Activated CD8-positive, alpha-beta memory T cell treated with anti-CD3 and anti-CD28 coated beads for 24 hours (primary cell): ENCODE data around the gene RAB11FIP5.
"Not testable (repeated sequence)": the region's sequence is repeated elsewhere in the genome, so short reads cannot be mapped to it uniquely, and the experiment has no call there.

Source experiments
- DNase-seq: peaks from one replicate; pipeline ENCODE4 v3.0.0-alpha.2; 2020

Gene RAB11FIP5

DNA sequence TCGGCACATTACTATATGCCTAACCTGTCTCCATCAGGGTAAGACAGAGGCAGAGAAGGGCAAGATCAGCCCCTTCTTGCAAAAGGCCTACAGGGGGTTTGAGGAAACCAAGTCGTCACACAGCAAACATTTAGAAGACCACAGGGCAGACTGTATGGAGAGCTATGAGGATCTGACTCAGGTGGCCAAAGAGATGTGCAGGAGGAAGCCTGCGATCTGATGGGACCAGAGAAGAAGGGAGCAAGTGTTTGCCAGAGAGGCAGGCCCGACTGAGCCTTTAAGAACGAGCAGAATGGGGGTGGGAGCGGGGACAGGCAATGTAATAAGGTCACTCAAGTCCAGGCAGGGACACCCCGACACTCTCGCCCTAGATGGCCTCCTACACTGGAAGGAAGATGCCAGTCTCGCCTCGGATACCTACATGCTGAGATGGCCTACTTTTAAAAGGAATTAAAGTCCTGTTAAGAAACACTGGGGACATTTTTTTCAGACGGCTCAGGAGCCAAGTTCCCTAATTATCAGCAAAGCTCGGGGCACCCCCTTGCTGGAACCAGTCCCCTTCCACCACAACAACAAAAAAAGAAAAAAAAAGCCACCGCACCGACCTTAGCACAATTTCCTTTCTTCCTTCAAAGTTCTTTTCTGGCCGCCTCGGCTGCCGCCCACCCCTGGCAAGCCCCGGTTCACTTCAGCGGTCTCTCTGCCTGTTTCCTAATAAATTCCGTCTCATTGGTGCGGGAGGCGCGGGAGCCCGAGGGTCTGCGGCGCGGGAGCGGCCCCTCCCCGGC, 42.7 kb downstream of the RAB11FIP5 start:
- no peak for DNase-seq

DNA sequence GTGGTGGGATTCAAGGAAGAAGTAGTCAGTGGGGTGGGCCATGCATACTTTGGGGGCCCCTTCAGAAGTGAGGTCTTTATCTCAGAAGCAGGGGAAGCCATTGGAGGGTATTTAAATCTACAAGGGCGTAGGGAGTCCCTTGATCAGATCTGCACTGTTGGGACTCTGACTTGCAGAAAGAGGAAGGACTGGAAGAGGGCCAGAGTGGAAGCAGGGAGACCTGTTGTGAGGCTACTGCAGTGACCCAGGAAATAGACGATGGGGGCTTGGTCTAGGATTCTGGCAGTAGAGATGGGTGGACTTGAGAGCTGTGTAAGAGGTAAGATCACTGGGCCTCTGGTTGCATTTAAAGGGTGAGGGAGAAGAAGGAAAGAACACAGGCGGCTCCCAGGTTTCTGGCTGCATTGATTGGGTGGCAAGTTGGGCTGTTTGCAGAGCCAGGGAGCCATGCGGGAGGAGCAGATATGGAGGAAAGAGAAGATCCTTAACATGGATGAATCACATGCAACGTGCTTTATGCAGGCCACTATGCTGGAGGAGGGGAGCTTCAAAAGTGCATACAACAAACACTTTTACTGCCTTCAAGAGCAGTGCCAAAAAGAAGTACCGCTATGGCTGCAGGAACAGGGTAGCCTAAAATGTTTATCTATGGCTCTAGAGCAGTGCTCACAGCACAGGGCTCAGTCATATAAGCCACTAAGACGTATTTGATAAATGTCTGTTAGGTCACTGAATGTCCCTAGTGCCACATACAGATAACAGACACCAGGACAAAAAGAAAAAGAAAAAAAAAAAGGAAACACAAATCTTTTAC, 43.5 kb downstream of the RAB11FIP5 start:
- DNase-seq: no peak

DNA sequence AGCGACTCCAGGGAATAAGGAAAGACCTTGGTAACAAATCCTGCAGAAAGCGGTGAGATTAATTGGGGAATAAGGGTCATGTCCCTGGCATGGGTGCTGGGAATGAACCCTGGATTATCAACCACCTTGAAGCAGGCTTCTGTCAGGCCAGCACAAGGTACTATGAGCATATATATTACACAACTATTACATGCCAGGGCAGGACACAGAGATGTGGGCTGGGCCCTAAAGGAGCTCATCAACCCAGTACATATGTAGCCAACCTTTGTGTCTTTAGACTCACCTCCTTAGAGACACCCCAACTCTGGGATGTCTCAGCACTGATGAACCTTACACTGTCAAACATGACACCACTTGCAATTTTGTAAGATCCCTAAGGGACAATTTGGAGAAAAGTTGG, 44.6 kb downstream of the RAB11FIP5 start:
- DNase-seq: no peak

DNA sequence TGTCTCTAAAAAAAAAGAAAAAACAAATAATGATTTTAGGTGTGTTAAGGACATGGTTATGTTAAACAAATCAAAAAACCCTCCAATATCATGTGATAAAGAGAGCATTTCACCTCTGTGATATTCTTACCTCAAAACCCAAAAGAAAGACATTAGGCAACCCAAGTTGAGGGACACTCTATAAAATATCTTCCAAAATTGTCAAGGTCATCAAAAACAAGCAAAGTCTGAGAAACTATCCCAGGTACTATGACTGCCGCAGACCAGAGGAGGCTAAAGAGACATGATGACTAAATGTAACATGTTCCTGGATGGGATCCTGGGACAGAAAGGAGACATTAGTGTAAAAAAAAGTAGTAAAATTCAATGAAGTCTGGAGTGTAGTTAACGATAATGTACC, 45.7 kb downstream of the RAB11FIP5 start:
- DNase-seq: no peak

DNA sequence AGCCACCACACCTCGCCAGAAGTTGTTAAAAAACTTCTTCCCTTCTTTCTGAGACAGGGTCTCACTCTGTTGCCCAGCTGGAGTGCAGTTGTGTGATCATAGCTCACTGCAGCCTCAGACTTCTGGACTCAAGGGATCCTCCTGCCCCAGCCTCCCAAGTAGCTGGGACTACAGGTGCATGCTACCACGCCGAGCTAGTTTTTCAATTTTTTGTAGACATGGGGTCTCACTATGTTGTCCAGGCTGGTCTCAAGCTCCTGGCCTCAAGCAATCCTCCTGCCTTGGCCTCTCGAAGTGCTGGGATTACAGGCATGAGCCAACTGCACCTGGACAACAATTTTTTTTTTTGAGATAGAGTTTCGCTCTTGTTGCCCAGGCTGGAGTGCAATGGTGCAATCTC, 47.7 kb downstream of the RAB11FIP5 start:
- DNase-seq: not testable (repeated sequence)

DNA sequence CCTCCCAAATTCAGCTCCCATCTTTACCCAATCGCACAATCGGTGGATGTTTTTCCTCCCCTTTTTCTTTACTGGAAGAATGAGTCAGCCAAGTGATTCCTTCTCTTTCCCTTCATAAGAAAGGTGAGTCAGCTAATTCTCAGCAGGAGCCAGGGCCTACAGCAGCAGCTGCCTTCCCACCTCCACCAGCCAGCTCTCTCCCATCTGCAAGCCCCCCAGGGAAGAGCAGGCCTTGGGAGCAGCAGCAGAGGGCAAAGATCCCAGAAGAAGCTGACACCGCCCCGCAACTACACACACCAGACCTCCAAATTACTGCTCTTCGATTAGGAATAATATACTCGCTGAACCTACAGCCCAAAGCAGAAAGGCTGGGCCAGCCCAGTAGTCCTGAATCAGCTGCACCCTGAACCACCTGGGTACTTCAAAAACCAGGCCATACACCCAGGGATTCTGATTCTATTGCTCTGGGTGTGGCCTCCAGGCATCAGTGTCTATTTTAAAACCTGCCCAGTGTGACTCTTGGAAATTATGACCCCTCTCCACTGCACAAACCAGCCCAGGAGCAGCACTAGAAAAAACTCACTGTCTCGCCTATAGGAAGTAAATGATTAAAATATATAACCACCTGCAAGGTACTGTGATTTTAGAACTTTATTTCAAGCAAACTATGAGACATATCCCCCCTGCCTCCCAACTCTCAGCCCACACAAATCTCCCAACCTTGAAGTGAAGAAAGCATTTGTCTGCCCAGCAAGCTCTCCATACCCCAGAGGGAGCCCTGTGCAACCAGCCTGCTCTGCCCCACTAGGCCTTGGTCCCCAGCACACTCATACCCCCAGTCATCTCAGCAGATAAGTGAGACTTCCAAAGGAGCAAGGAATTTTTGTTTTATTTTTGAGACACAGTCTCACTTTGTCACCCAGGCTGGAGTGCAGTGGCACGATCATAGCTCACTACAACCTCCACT, 48.6 kb downstream of the RAB11FIP5 start:
- DNase-seq: no peak

DNA sequence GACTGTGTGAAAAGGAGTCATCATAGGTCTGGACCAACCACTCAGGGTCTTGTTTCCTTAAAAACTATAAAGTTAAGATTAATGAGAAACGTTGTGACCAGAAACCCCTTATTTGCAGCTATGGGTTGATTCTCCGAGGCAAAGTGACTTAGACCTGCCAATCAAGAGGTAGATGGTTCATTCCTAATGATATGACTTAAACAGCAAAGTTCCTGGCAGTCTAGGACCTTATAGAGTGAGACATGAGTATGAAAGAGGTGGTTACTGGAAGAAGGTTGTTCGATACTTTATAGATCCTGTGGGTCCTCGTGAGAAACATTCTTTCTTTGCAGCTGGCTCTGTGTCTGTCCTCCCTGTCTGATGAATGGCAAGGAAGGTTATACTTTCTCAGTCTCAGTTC, 49.3 kb downstream of the RAB11FIP5 start:
- DNase-seq: no peak

DNA sequence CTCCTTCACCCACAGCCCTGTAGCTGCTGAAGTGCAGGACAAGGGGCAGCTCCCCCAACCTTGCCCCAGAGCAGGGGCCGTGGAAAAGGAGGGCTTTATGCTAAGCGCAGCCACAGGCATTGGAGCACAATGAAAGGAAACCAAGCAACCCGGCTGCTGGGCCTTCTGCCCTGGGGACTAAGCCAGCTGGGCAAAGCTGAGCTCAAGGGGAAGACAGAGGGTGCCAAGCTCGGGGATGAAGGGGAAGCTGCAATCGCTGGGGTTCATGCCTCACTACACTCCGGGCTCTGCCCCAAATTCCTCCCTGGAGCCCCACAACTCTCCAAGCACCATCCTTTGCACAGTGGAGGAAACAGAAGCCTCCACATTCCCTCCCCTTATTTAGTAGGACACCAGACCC, 53.6 kb downstream of the RAB11FIP5 start:
- DNase-seq: no peak

DNA sequence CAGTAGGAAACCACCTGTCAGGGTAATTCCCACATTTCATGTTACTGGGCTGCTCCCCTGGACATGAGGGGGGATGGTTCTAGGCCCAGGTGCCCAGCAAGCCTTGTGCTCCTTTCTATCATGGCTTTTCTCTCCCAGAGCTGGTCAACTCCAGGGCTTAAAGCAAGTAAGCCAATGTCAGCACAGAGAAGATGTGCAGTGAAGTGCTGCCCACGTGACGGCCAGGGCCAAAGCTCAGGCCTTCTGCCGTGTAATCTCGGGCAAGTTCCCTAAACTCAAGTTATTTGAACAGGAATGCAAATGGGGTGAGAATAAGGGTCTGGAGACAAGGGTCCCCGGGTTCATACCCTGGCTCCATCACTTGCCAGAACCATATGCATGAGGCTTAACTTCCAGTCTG, 57.8 kb downstream of the RAB11FIP5 start:
- DNase-seq: no peak

DNA sequence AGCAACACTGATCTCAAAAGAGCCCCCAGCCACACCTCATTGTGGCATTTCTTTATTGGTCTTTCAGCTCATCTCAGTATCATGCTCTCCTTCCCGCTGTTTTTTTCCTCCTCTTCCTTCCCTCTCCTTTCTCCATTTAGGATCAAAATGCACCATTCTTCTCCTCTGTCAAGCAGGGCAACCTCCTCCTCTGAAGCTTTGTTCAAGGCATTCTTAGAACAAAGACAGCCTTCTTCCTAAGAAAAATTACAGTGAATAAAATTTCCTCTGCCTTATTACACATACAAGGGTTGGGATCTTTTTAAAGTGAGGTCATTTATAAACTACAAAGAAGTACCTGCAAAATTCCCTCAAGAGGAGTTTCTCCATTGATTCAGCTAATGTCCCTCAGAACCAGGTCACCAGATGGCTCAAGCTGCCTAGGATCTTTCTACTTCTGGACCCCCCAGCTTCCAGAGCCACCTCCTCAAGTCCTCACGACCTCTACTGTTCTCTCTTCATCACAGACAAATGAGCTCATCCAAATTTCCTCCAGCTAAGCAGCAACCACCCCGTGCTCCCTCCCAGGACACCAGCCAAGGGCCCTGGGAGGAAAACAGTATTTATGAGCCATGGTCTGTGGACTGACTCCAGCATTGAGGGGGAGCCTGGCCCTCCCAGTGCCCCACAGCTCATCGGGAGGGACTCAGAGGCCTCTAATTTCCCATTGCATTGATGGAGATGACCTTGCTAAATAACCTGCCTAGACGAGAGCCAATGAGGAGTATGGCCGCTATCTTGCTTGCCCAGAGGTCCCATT, 59.2 kb downstream of the RAB11FIP5 start:
- DNase-seq: no peak

DNA sequence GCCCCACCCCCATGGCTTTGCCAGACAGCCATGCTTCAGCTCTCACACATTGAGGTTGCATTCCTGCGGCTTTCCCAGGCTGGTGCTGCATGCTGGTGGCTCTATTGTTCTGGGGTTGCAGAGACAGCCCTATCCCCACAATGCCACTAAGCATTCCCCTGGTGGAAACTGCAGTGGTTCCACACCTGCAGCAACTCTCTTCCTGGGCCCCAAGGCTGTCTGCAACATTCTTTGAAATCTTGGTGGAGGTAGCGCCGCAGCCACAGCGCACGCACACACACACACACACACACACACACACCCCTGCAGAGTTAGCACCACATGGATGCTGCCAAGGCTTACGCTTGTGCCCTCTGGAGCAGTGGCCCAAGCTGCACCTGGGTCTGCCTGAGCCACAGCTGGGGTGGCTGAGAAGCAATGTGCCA, 62.6 kb downstream of the RAB11FIP5 start:
- DNase-seq: no peak

DNA sequence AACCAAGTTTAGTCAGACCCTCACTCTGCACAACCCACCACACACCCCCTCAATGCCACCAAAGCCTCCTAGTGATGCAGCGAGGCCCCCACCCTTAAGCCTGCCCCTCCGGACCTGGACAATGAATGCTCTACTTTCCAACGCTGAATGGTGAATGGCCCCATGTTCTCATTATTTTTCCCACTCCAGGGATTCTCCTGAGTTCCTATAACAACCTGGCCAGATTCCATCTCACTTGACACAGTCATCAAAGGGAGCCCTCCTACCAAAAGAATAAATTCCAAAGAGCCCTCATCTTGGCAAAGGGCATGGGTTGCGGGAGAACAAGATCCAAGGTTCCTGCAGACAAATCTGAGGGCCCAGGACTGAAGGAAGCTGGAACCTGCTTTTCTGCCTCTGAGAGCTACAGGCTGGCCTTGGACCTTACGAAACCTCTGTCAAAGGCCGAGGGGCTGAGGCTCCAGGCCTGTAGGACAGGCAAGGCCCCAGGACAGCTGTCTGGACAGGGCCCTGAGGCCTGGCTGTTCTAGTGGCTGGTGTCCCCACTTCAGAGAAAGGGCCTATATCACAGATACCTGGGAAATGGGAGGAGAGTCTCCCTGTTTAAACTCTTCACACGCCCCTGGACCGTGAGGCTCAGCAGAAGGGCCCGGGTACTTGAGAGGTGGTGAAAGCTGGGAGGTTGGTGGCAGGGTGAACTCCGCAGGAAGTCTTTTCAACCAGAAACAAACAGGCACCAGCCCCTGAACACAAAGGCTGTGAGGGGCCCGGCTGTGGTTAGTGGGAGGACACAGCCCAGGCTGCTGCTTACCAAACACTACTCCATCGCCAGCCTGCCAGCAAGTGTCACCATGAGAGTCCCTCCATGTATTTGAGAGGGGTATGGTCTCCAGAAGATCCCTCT, 68.6 kb downstream of the RAB11FIP5 start:
- DNase-seq: no peak

DNA sequence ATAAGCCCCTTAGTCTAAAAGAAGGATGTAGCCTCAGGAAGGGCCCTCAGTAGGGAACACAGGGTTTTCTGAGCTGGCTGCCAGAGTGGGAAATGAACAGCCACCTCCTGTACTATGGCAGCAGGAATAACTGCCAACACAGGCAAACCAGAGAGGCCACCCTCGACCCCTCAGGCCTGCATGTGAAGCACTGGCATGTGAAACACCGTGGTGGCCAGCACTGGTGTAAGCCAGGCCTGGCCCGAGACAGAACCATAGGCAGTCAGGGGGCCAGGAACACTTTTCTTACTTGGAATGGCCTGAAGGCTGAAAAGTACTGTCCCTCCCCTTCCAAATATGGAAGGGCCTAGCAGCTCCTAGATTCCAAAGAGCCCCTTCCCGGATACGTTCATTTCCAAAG, 69.5 kb downstream of the RAB11FIP5 start:
- no peak for DNase-seq

DNA sequence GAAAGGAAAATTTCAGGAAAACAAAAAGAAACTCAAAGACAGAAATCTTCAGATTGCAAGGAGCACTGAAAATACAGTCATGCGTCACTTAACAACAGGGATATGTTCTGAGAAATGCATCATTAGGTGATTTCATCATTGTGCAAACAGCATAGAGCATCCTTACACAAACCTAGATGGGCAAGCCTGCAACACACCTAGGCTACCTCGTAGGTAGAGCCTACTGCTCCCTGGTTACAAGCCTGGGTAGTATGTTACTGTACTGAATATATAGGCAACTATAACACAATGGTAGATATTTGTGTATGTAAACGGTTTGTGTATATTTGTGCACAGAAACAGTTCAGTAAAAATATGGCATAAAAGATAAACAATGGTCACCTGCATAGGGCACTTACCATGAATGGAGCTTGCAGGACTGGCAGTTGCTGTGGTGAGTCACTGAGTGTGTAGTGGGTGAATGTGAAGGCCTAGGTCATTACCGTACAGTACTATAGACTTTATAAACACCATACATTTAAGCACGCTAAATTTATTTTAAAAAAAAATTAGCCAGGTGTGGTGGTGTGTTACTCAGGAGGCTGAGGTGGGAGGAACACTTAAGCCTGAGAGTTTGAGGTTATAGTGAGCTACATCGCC, 74.7 kb downstream of the RAB11FIP5 start:
- no peak for DNase-seq

DNA sequence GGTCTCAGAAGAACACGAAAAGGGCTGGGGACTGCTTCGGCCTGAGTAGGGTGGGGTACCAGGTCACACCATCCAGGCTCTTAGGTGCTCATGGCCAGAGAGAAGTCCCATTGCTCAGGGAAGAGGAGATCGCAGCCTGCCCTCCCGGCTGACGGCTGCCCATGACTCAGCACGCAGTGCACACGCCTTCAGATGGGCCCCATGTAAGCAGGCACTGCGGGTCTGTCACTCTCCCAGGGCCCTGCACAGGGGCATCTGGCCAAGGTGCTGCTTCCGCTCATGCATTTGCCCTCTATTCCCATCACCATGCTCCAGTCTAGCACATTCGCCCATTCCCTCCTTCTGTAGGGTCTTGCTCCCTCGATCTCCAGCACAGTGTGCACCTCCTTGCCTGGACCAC, 76.0 kb downstream of the RAB11FIP5 start:
- DNase-seq: no peak

DNA sequence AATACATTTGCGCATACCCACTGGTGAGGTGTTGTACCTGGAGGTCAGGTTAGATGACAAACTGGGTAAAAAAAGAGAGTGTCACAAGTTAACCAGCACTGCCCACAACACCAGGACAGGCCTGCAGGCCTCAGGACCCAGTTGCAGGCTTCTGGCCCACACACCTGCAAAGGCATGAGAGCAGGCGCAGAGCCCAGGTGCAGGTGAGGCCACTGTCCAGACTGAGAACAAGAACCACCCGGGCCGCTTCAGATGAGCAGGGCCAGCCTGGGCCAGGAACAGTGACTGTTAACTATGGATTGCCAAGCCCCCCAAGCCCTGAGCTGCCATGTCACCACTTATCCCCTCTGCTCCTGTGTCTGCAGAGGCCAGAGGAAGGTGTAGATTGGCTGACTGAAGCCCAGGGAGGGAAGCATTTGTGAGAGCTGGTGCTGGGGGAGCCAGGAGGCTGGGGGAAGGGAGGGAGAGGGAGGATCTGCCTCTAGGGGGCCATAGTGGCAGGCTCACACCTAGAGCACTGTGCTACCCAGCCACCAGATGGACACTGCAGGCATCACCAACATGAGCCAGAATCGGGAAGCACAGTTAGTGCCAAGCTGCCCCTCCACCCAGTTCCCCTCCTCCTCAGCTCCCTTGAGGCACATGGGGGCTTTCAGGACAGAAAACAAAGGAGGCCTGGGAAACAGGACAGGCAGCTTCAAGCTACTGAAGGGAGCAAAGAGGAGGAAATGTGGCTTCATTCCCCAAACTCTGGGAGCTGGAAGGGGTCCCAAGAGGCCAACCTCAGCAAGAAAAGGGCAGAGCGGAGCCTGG, 76.6 kb downstream of the RAB11FIP5 start:
- DNase-seq: no peak

DNA sequence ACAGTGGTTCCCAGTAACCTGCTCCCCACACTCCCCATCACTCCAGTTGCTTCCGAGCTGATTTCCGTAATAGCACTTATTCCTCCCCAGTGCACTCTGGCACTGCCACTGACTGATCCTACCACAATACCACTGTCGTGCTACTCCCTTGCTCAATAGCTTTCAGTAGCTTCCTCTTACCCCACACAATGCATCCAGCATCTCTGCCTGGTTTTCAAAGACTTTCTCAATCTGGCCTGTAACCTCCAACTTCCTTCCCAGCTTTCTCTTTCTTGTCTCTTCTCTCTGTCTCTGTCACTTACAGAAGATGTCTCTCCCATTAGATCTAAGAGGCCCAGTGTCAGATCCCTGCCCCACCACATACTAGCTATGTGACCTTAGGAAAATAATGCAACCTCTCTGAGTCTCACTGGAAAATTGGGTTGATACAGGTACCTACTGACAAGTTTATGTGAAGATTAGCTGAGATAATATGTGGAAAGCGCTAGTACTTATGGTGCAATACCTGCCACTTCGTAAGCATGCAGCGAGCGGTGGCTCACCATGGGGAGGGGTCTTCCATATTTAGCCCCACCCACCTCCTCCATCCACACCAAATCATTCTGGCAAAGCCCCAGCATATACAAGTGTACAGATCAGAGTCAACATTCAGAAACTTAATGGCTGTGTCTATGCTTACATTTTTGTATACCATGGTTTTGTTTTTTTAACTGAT, 77.9 kb downstream of the RAB11FIP5 start:
- no peak for DNase-seq

DNA sequence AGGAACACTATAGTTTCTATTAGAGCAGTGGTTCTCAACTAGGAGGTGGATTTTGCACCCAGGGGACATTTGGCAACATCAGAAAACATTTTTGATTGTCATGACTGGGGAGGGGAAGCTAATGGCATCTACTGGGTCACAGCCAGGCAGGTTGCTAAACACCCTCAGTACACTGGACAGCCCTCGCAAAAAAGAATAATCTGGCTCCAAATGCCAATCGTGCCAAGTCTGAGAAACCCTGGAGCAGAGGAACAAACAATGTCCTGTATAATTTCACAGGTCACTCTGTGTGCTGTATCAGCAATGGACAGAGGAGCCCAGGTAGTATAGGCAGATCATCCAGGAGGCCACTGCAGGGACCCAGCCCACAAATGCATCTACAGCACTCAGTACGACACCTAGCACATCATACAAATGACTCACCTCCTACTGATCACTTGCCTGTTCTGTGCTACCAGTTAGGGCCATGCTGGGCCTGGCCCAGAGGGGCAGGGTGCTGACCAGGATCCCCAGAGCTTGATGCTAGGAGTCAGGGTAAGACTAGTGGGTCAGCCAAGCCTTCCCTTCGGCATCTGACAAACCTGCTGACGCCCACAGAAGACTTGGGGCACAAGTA, 78.9 kb downstream of the RAB11FIP5 start:
- DNase-seq: no peak
